ENCODE data around the gene CDHR5.

DNA sequence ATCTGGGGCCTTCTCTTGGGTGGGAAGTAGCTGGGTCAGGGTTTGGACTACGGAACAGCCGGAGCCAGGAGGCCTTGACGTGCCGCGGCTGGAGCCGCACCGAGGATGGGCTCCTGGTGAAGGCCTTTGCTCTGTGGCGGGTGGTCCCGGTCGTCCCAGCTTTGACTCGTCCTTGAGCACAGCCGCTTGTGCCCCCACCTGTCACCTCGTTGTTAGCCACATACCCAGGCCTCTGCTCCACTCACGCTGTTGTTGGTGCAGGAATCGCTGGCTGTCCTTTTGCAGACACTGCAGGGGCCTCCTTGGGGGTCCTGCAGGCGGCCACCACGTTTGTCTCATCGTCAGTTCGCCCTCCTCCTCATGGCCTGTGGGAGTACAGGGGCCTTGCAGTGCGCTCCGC lies 31.4 kb downstream of the CDHR5 start:
- TF ChIP-seq, protein P1, sequence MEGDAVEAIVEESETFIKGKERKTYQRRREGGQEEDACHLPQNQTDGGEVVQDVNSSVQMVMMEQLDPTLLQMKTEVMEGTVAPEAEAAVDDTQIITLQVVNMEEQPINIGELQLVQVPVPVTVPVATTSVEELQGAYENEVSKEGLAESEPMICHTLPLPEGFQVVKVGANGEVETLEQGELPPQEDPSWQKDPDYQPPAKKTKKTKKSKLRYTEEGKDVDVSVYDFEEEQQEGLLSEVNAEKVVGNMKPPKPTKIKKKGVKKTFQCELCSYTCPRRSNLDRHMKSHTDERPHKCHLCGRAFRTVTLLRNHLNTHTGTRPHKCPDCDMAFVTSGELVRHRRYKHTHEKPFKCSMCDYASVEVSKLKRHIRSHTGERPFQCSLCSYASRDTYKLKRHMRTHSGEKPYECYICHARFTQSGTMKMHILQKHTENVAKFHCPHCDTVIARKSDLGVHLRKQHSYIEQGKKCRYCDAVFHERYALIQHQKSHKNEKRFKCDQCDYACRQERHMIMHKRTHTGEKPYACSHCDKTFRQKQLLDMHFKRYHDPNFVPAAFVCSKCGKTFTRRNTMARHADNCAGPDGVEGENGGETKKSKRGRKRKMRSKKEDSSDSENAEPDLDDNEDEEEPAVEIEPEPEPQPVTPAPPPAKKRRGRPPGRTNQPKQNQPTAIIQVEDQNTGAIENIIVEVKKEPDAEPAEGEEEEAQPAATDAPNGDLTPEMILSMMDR (IDR thresholded peaks at IDR 0.05): no peak
- no peak for TF ChIP-seq POLR2A (IDR thresholded peaks at IDR 0.05)
